HepG2 (cell line): ENCODE results near the gene C22orf39. TPM values are rescaled to one million over a fixed set of nuclear protein-coding genes. Genes with fewer than 3 reads are reported as not detected.

Experiments used
- ATAC-seq: fragments of 200-7000 bp; cut with Tn5 transposase; 3 replicates; pipeline ENCODE4 v1.9.1; 2020; ENCODE audit warnings: mild to moderate bottlenecking, moderate library complexity
- BruUV-seq: library from RNA; stranded (reverse); fragments of 400-500 nt; replicated peaks from 2 replicates; lab custom pipeline; 2021; lab: Mats Ljungman, UMichigan
- CTCF ChIA-PET: fragments of 300-600 bp; formaldehyde crosslinking; extraction: SDS; loops from one replicate; lab custom pipeline; 2021; ENCODE audit warnings: low total read pairs, inconsistent platforms, low intra/inter-chr PET ratio; lab: Yijun Ruan, JAX
- POLR2A ChIA-PET: fragments of 350-600 bp; sonication (Branson Sonifier 250); formaldehyde crosslinking; loops from one replicate; lab custom pipeline; 2020; ENCODE audit warnings: antibody characterized with exemption, inconsistent platforms; lab: Yijun Ruan, JAX
- DNase-seq: peaks from one replicate; pipeline ENCODE4 v3.0.0-alpha.2; 2015; ENCODE audit warnings: low spot score
- FAIRE-seq: peaks from 3 replicates; lab custom pipeline; 2011; peaks lifted over from hg19 to GRCh38; lab: Jason Lieb, UNC
- H2AFZ ChIP-seq: one replicate; pipeline ENCODE4 v1.6.1; 2011; ENCODE audit warnings: low read length, inconsistent platforms
- H3K27ac ChIP-seq: fragments of 300-600 bp; 3 replicates; pipeline ENCODE4 v1.8.0; 2011; ENCODE audit warnings: mixed run types, mild to moderate bottlenecking, mixed read lengths, low read length, inconsistent platforms; ENCODE audit not compliant: insufficient read depth; ENCODE audit errors: extremely low read length
- H3K27me3 ChIP-seq, 2 experiments: fragments of 200-600 bp in 1 of 2; 2 replicates in 1 of 2; 3 replicates in 1 of 2; pipeline versions ENCODE4 v1.6.0 to v1.8.0; 2011; ENCODE audit warnings: low read length in 2 of 2, mild to moderate bottlenecking in 2 of 2, moderate library complexity in 2 of 2, inconsistent platforms in 1 of 2; ENCODE audit not compliant: insufficient read depth in 2 of 2, control insufficient read depth in 1 of 2
- H3K36me3 ChIP-seq, 2 experiments: fragments of 200-600 bp in 1 of 2; replicated peaks in 1 of 2; 2 replicates in 1 of 2; 3 replicates in 1 of 2; pipeline versions ENCODE4 v1.5.1 to v1.8.0; 2011; ENCODE audit warnings: low read length in 2 of 2, inconsistent platforms in 1 of 2; ENCODE audit not compliant: insufficient read depth in 2 of 2, control insufficient read depth in 1 of 2
- H3K4me1 ChIP-seq: 2 replicates; pipeline ENCODE4 v1.5.1; 2012; ENCODE audit warnings: low read length, inconsistent platforms; ENCODE audit not compliant: insufficient read depth
- H3K4me2 ChIP-seq: 2 replicates; pipeline ENCODE4 v1.6.0; 2011; ENCODE audit warnings: low read depth, low read length, inconsistent platforms
- H3K4me3 ChIP-seq, 3 experiments: fragments of 200-600 bp in 1 of 3; sonication (generic), shearing (Covaris generic) in 1 of 3; replicated peaks in 1 of 3; 2 replicates each; pipeline ENCODE4 v1.5.1; 2011 to 2016; ENCODE audit warnings: low read length in 3 of 3, inconsistent platforms in 2 of 3, low read depth in 2 of 3, mild to moderate bottlenecking in 2 of 3, control low read depth in 1 of 3, mixed read lengths in 1 of 3; ENCODE audit not compliant: insufficient read depth in 1 of 3
- H3K79me2 ChIP-seq: one replicate; pipeline ENCODE4 v1.6.1; 2011; ENCODE audit warnings: low read length, inconsistent platforms; ENCODE audit not compliant: insufficient read depth
- H3K9ac ChIP-seq: 2 replicates; pipeline ENCODE4 v1.6.0; 2011; ENCODE audit warnings: mild to moderate bottlenecking, low read depth, low read length, inconsistent platforms; ENCODE audit not compliant: insufficient read depth
- H3K9me3 ChIP-seq: 2 replicates; pipeline ENCODE4 v1.5.1; 2012; ENCODE audit warnings: mild to moderate bottlenecking, low read length
- H4K20me1 ChIP-seq: 2 replicates; pipeline ENCODE4 v1.6.0; 2011; ENCODE audit warnings: inconsistent platforms, mild to moderate bottlenecking, low read length, moderate library complexity; ENCODE audit not compliant: insufficient read depth
- KLF6 ChIP-seq: IDR thresholded peaks from 2 replicates; pipeline ENCODE4 v1.8.0; 2016; ENCODE audit warnings: missing biosample characterization, missing genetic modification reagents
- WGBS: methylation state at CpG from one replicate; pipeline ENCODE4 v1.1.6; 2017; ENCODE audit warnings: low lambda C conversion rate; 5-methylcytosine and 5-hydroxymethylcytosine counted together
- in situ Hi-C: cut with HindIII; loops from 2 replicates; pipeline ENCODE4 v1.10.0; 2017; ENCODE audit warnings: low pct_unique_long_range_greater_than_20kb; ENCODE audit not compliant: extremely low pct_ligation_motif_present
- intact Hi-C: fragments of 100-400 bp; cut with micrococcal nuclease; formaldehyde crosslinking; loops from one replicate; pipeline ENCODE4 v1.10.0; 2022; ENCODE audit not compliant: unreplicated experiment
- polyA plus RNA-seq, 8 experiments: library from polyadenylated mRNA; depleted of rRNA in 3 of 8; stranded (reverse) in 7 of 8; unstranded in 1 of 8; fragments of >200 nt; fragmentation: Illumina TruSeq in 4 of 8; extraction: Trizol in 4 of 8; gene quantifications; 2 replicates each; pipeline versions ENCODE4 v1.2.1 to v1.2.3, GENCODE V29; 2011 to 2016; ENCODE audit warnings: low read depth in 4 of 8, missing spikeins in 1 of 8, mixed read lengths in 1 of 8; ENCODE audit not compliant: insufficient read depth in 1 of 8
- total RNA-seq, 5 experiments: library from RNA; depleted of rRNA; stranded (reverse); fragments of >200 nt; fragmentation: Illumina TruSeq; extraction: Trizol; gene quantifications; 2 replicates each; pipeline ENCODE4 v1.2.3, GENCODE V29; 2016; ENCODE audit warnings: low read depth in 1 of 5
- TF ChIP-seq, protein P1 (sequence below): sonication (generic); formaldehyde crosslinking; IDR thresholded peaks from one replicate; pipeline ENCODE4 v1.5.1; 2020; ENCODE audit warnings: mild to moderate bottlenecking, missing genetic modification reagents; ENCODE audit errors: not compliant biosample characterization

The C22orf39 gene
- total and polyA plus RNA-seq, 2 of the 13 experiments (the other 11 are each of a cell fraction or from before 2014, with no cell fraction given) = 23.4 to 26.4 TPM

DNA sequence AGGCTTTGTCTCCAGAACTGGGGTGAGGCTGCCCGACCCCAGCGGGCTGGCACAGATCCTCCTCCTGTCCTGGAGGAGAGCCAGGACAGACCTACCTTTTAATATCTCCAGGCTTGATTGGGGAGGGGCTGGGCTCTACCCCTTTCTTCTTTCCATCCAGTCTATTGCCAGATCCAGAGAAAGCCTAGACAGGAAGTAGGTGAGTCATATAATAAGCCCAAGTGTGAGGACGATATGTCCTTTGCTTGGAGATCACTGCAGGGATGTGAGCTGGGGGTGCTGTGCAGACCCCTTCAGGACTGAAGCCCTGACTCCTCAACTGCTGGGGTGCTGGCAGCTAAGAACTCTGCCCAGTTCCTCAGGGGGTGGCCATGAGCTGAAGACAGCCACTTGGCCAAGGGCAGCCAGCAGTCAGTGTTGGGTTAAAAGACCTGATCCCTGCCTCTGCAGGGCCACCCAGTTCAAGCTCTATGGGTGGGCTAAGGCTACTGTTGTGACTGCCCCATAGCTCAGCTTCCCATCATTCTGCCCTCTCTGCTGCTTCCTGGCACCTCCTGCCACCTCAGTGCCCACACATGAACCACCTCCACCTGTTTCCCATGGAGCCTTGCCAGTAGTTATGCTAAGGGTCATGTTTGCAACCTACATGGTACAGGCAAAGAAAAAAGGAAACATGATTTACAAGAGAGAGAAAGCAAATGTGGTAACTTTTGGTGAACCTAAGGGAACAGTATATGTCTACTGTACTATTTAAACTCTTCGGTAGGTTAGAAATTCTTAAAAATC, 8.3 kb upstream of the C22orf39 start:
- TF ChIP-seq, protein P1, sequence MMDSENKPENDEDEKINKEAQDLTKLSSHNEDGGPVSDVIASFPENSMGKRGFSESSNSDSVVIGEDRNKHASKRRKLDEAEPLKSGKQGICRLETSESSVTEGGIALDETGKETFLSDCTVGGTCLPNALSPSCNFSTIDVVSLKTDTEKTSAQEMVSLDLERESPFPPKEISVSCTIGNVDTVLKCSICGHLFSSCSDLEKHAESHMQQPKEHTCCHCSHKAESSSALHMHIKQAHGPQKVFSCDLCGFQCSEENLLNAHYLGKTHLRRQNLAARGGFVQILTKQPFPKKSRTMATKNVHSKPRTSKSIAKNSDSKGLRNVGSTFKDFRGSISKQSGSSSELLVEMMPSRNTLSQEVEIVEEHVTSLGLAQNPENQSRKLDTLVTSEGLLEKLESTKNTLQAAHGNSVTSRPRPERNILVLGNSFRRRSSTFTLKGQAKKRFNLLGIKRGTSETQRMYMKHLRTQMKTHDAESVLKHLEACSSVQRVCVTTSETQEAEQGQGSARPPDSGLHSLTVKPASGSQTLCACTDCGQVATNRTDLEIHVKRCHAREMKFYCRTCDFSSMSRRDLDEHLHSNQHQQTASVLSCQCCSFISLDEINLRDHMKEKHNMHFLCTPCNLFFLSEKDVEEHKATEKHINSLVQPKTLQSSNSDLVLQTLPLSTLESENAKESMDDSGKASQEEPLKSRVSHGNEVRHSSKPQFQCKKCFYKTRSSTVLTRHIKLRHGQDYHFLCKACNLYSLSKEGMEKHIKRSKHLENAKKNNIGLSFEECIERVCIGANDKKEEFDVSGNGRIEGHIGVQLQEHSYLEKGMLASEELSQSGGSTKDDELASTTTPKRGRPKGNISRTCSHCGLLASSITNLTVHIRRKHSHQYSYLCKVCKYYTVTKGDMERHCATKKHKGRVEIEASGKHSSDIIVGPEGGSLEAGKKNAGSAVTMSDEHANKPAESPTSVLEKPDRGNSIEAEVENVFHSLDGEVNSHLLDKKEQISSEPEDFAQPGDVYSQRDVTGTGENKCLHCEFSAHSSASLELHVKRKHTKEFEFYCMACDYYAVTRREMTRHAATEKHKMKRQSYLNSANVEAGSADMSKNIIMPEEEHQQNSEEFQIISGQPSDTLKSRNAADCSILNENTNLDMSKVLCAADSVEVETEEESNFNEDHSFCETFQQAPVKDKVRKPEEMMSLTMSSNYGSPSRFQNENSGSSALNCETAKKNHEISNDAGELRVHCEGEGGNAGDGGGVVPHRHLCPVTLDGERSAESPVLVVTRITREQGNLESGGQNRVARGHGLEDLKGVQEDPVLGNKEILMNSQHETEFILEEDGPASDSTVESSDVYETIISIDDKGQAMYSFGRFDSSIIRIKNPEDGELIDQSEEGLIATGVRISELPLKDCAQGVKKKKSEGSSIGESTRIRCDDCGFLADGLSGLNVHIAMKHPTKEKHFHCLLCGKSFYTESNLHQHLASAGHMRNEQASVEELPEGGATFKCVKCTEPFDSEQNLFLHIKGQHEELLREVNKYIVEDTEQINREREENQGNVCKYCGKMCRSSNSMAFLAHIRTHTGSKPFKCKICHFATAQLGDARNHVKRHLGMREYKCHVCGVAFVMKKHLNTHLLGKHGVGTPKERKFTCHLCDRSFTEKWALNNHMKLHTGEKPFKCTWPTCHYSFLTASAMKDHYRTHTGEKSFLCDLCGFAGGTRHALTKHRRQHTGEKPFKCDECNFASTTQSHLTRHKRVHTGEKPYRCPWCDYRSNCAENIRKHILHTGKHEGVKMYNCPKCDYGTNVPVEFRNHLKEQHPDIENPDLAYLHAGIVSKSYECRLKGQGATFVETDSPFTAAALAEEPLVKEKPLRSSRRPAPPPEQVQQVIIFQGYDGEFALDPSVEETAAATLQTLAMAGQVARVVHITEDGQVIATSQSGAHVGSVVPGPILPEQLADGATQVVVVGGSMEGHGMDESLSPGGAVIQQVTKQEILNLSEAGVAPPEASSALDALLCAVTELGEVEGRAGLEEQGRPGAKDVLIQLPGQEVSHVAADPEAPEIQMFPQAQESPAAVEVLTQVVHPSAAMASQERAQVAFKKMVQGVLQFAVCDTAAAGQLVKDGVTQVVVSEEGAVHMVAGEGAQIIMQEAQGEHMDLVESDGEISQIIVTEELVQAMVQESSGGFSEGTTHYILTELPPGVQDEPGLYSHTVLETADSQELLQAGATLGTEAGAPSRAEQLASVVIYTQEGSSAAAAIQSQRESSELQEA (CRISPR knock-in tag) = no peak
- no peak for TF ChIP-seq KLF6 (CRISPR knock-in tag)
- Histone ChIP-seq H3K27ac (no peak overlapping the region), H3K4me1 (no peaks in the 10 kb centered on the region), H3K4me2 (no peak overlapping the region), H3K9me3 (no peaks in the 10 kb centered on the region), H4K20me1 (no peaks in the 10 kb centered on the region), H2AFZ (no peak overlapping the region), H3K9ac (no peak overlapping the region), H3K36me3 (peaks cover 21 to 65% of the 10 kb centered on the region in 2 experiments; a peak in 4 of 5 replicates), H3K27me3 (no peaks in the 10 kb centered on the region), H3K79me2 (no peaks in the 10 kb centered on the region), H3K4me3 (no peak overlapping the region)
- BruUV-seq = no TSS peak
- no peak for DNase-seq
- ChIA-PET CTCF (no interaction called here), POLR2A (no interaction called here)
- WGBS = 94% methylated on average over 4 of the region's 4 CpGs
- FAIRE-seq = no peak
- no peak; the same call in 2 of the 3 replicates for ATAC-seq
- intact Hi-C loops (no loop called here), in situ Hi-C loops (no loop called here)
